ENCODE data around the gene BTBD17.

Gene BTBD17

GRCh38 chr17:74374858-74375257 lies 13.2 kb upstream of the BTBD17 start:
- no peak for TF ChIP-seq CTCF (conservative IDR thresholded peaks at IDR 0.05; ENCODE audit: low read length)
- no peak for DNase-seq (ENCODE audit: low read depth)
- H3K4me3 ChIP-seq (ENCODE audit: low read length): no peak overlapping the region

GRCh38 chr17:74373838-74374606 lies 12.4 kb upstream of the BTBD17 start:
- H3K4me3 ChIP-seq (ENCODE audit: low read length): no peak overlapping the region
- no peak for TF ChIP-seq CTCF (conservative IDR thresholded peaks at IDR 0.05; ENCODE audit: low read length)
- DNase-seq (ENCODE audit: low read depth): no peak

GRCh38 chr17:74372426-74372825 lies 10.8 kb upstream of the BTBD17 start:
- DNase-seq (ENCODE audit: low read depth): no peak
- no peak for TF ChIP-seq CTCF (conservative IDR thresholded peaks at IDR 0.05; ENCODE audit: low read length)
- H3K4me3 ChIP-seq (ENCODE audit: low read length): no peak overlapping the region

GRCh38 chr17:74371653-74372147 lies 10.0 kb upstream of the BTBD17 start:
- DNase-seq (ENCODE audit: low read depth): no peak

GRCh38 chr17:74369665-74370490 lies 8.2 kb upstream of the BTBD17 start:
- no peak for TF ChIP-seq CTCF (conservative IDR thresholded peaks at IDR 0.05; ENCODE audit: low read length)
- no peak for DNase-seq (ENCODE audit: low read depth)
- no peak overlapping the region for H3K4me3 ChIP-seq (ENCODE audit: low read length)

More at GRCh38 chr17:74371653-74372147, 10.0 kb upstream of the BTBD17 start:
- no peak for TF ChIP-seq CTCF (conservative IDR thresholded peaks at IDR 0.05; ENCODE audit: low read length)
- H3K4me3 ChIP-seq (ENCODE audit: low read length): no peak overlapping the region

- no peak for TF ChIP-seq CTCF (conservative IDR thresholded peaks at IDR 0.05; ENCODE audit: low read length)
- DNase-seq (ENCODE audit: low read depth): no peak
- no peak overlapping the region for H3K4me3 ChIP-seq (ENCODE audit: low read length)
These were observed 7.6 kb upstream of the BTBD17 start for GRCh38 chr17:74369221-74369620.

Data from AG10803 (cell line).